GM12878 (cell line): Measurements from ENCODE around the gene TNNT1. TPM values are rescaled to one million over a fixed set of nuclear protein-coding genes. Genes with fewer than 3 reads are reported as not detected.

Experiments
- ATF7 ChIP-seq: fragments of 450-650 bp; IDR thresholded peaks from 2 replicates; pipeline ENCODE4 v1.6.1; 2016; ENCODE audit warnings: low read depth, mild to moderate bottlenecking
- BCL11A ChIP-seq: IDR thresholded peaks from 2 replicates; pipeline ENCODE4 v1.6.1; 2011; ENCODE audit warnings: low read depth, low read length
- EGR1 ChIP-seq, 2 experiments: IDR thresholded peaks; 1 replicate in 1 of 2; 2 replicates in 1 of 2; pipeline ENCODE4 v1.6.1; 2011 to 2012; ENCODE audit warnings: low read depth in 2 of 2, low read length in 2 of 2, borderline replicate concordance in 1 of 2, mild to moderate bottlenecking in 1 of 2, moderate library complexity in 1 of 2
- EP300 ChIP-seq, 2 experiments: fragments of 150-350 bp in 1 of 2; IDR thresholded peaks; 2 replicates each; pipeline ENCODE4 v1.6.1; 2011 to 2012; ENCODE audit warnings: low read depth in 2 of 2, low read length in 2 of 2, borderline replicate concordance in 1 of 2, improper control_type of control experiment in 1 of 2, inconsistent platforms in 1 of 2; ENCODE audit not compliant: control insufficient read depth in 1 of 2
- HDAC6 ChIP-seq: fragments of 200-600 bp; sonication (generic); IDR thresholded peaks from one replicate; pipeline ENCODE4 v1.8.0; 2017; ENCODE audit warnings: antibody characterized with exemption; ENCODE audit not compliant: unreplicated experiment
- MTA2 ChIP-seq: fragments of 450-650 bp; IDR thresholded peaks from 2 replicates; pipeline ENCODE4 v1.6.1; 2016; ENCODE audit warnings: low read depth, mild to moderate bottlenecking, moderate library complexity
- NR2C2 ChIP-seq: IDR thresholded peaks from 2 replicates; pipeline ENCODE4 v1.6.1; 2011; ENCODE audit warnings: borderline replicate concordance, low read depth; ENCODE audit not compliant: control insufficient read depth, insufficient read length
- PKNOX1 ChIP-seq: fragments of 450-650 bp; IDR thresholded peaks from 2 replicates; pipeline ENCODE4 v1.6.1; 2016; ENCODE audit warnings: mild to moderate bottlenecking
- SUPT20H ChIP-seq: IDR thresholded peaks from 2 replicates; pipeline ENCODE4 v1.6.1; 2011; ENCODE audit warnings: low read depth, mild to moderate bottlenecking, low read length, moderate library complexity, borderline replicate concordance; ENCODE audit not compliant: control insufficient read depth
- SUZ12 ChIP-seq: fragments of 200-600 bp; sonication (generic); IDR thresholded peaks from one replicate; pipeline ENCODE4 v1.6.1; 2018; ENCODE audit warnings: antibody characterized with exemption, mild to moderate bottlenecking; ENCODE audit not compliant: unreplicated experiment
- ZNF592 ChIP-seq: fragments of 450-650 bp; IDR thresholded peaks from 2 replicates; pipeline ENCODE4 v1.6.1; 2017; ENCODE audit warnings: mild to moderate bottlenecking, moderate library complexity
- polyA plus RNA-seq, 11 experiments: library from polyadenylated mRNA; depleted of rRNA in 4 of 11; unstranded in 6 of 11; stranded (reverse) in 5 of 11; fragments of >200 nt; fragmentation: Nextera tagmentation in 4 of 11; fragmentation: Illumina TruSeq in 1 of 11; extraction: Ambion mirVana in 4 of 11; extraction: Trizol in 1 of 11; gene quantifications; 1 replicate in 1 of 11; 2 replicates in 10 of 11; pipeline versions ENCODE4 v1.2.1 to v1.2.3, GENCODE V29; 2011 to 2016; ENCODE audit warnings: inconsistent platforms in 2 of 11, missing spikeins in 2 of 11, low read depth in 1 of 11
- total RNA-seq, 4 experiments: library from RNA; depleted of rRNA in 3 of 4; stranded (reverse); fragments of >200 nt in 3 of 4; fragmentation: Illumina TruSeq in 1 of 4; extraction: Trizol in 1 of 4; gene quantifications; 2 replicates each; pipeline versions ENCODE4 v1.2.1 to v1.2.3, GENCODE V29; 2013 to 2021

TNNT1 gene
- total and polyA plus RNA-seq, 10 of the 15 experiments (the other 5 are each of a cell fraction or from before 2014, with no cell fraction given) = 0.26 to 0.62 (median 0.37) TPM; not detected in 7

- TF ChIP-seq SUZ12 = no peak
- peak in 1 of 2 experiments; percentile 7; a peak in 1 of 4 replicates for TF ChIP-seq EP300 (IDR thresholded peaks at IDR 0.05; ENCODE audit: borderline replicate concordance in 1 of 2, control insufficient read depth in 1 of 2, low read depth in 2 of 2, low read length in 2 of 2)
- TF ChIP-seq EGR1 (IDR thresholded peaks at IDR 0.05; ENCODE audit: borderline replicate concordance in 1 of 2, low read depth in 2 of 2, low read length in 2 of 2) = peak in 1 of 2 experiments; percentile 67; a peak in 1 of 3 replicates
- TF ChIP-seq SUPT20H = no peak
- no peak for TF ChIP-seq ZNF592
- TF ChIP-seq NR2C2 = no peak
- no peak for TF ChIP-seq HDAC6
- TF ChIP-seq BCL11A = no peak
- TF ChIP-seq ATF7 = no peak
- TF ChIP-seq MTA2 = no peak
- 0 out of 2 replicates have a peak, but pooled peaks have one; percentile 17 for TF ChIP-seq PKNOX1
- TF ChIP-seq, all 136 proteins: peak for 34
These were observed 30.0 kb upstream of the TNNT1 start (continued) for GRCh38 chr19:55178781-55179599.
